ENCODE results near the gene VGLL1.

Gene VGLL1

DNA sequence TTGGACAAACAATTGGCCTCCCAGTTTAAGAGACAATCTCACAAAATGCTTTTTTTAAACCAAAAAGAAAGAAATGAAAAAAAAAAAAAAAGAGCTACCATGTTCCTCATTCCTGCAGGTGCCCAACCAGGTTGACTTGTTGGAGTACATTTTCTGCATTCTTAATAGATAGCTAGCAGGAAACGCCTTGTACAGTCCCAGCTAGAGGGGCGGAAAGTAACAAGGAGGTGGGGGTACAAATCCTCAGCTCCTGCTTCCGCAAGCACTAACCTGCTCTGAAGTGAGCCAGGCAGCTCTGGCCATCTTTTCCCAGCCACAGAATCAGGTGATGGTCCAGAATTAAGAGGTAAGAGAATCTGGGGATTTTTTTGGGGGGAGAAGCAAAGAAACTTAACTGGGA lies at the start of gene VGLL1:
Gene VGLL1 (plus strand): TSS at position 265 of the 400 bp plus-strand sequence. CDS start 3,806 bp downstream, outside the sequence.
- DNase-seq (ENCODE audit: low read depth): no peak

GRCh38 chrX:136487647-136488046 lies 44.4 kb upstream of the VGLL1 start, which contains the start of gene BRS3:
BRS3 (plus strand) TSS chrX:136487947; CDS start chrX:136488115, 168 bp downstream.
- DNase-seq (ENCODE audit: low read depth): no peak

DNA sequence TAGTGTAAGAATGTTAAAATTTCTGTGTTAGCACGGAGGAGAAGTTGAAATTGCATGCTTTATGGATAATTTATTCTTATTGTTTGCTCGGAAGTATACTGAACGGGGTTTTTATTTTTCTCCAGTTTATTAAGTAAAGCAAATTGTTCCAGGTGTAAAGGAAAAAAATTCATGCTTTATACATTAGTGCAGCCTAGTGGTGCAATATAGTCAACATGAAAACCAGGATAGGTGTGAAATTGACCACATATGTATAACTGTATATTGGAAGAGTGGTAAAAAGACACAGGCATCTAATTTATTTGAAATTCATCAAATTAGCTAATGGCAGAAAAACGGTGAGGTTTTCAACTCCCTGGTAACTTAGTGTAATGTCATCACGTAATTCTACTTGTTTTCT lies 43.3 kb upstream of the VGLL1 start:
- DNase-seq (ENCODE audit: low read depth): no peak

GRCh38 chrX:136491832-136492231 lies 40.2 kb upstream of the VGLL1 start:
- DNase-seq (ENCODE audit: low read depth): no peak

- no peak for DNase-seq (ENCODE audit: low read depth)
Observed at GRCh38 chrX:136493011-136493410, 39.0 kb upstream of the VGLL1 start.

- DNase-seq (ENCODE audit: low read depth): no peak
Observed at GRCh38 chrX:136495043-136495442, 37.0 kb upstream of the VGLL1 start.

DNA sequence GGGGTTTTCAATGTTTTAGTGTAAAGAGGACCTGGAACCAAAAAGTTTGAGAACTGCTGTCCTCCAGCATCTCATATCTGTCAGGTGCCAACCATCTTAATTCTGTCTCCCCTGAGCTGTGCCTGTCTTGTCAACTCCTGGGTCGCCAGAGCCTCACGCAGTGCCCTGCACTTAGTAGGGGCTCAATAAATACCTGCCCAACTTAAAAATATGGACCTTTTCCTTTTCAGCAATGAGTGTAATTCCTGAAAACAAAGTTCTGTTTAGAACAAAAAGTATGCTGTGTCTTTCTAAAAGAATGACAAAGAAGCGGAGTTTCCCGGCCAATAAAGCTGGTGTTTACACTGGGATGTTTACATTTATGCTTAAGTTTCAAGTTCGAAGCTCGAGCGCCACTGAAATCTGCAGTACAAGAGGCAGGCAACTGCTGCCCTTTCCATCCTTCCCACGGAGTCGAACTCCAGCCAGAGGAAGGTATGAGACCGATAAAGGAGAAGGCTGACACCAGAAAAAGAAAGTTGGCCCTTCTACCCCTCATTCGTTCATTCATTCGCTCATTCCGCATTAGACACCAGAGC lies 35.7 kb upstream of the VGLL1 start:
- no peak for DNase-seq (ENCODE audit: low read depth)

DNA sequence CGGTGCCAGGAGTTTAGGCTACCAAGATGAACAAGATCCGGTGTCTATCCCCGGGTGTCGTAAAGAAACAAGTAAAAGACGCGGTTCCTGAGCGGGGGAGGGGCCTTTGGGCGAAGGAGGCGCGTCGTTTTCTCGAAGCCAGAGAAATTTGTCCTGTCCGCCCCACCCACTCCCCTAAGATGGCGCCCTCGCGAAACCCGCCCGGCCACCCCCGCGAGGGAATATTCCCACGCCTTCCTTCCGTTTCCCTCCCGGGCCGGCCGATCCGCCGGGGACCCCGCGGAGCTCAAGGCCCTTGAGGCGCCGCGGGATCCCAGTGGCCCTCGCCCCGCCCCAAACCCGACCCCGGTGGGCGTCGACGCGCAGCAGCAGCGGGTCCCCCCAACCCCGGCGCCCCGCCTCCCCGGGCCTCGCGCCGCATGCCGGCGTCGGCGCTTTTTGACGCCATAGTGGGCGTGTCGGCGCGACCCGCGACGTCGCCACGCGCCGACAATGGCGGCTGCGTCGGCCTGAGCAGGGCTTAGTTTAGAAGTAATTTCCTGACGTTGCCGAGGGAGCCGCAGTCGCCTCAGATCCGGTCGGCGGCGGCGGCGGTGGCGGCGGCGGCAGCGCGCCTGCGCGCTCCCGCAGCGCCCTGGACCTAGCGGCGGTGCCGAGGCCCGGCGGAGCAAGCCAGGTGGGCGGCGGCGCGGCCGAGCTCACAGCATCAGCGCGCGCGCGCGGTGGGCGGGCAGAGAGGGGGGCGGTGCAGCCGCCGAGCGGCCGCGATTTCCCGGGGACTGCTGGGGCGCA lies 35.1 kb upstream of the VGLL1 start:
- peak; percentile 74 for DNase-seq (ENCODE audit: low read depth)

GRCh38 chrX:136497556-136498052 lies 34.4 kb upstream of the VGLL1 start, which contains the start of gene HTATSF1:
HTATSF1 (plus strand) TSS chrX:136497592; CDS start chrX:136497685, 93 bp downstream.
- DNase-seq (ENCODE audit: low read depth): peak; percentile 0

DNA sequence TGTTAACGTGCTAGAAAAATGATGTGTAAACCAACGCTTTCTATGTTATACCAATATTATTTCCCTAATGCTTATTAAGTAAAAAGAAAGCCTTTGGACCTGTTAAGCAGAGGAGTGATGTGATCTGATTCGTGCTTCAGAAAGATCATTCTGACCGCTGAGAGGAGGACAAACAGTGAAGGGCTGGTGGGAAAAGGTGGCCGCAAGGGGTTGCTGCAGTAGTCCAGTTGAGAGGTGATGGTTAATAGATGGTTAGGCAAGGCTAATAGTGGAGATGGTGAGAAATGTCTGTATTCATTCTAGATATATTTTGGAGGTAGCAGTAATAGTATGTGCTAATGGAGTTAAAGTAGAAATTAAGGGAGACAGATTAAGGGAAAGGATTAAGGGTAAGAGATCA lies 12.9 kb upstream of the VGLL1 start:
- no peak for DNase-seq (ENCODE audit: low read depth)

DNA sequence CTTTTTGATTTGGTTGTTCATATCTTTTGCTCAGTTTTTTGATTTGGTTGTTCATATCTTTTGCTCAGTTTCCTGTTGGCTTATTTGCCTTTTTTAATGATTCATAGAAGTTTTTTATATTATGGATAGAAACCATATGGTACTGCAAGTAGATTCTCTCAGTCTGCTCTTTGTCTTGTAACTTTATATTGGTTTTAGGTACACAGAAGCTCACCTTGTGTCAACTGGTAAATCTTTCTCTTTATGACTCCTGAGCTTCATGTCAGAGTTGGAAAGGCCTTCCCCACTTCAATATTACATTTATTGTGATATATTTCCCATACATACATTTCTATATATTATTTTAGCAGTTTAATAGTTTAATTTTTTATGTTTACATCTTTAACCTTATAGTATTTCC lies 8.2 kb upstream of the VGLL1 start:
- DNase-seq (ENCODE audit: low read depth): no peak

DNA sequence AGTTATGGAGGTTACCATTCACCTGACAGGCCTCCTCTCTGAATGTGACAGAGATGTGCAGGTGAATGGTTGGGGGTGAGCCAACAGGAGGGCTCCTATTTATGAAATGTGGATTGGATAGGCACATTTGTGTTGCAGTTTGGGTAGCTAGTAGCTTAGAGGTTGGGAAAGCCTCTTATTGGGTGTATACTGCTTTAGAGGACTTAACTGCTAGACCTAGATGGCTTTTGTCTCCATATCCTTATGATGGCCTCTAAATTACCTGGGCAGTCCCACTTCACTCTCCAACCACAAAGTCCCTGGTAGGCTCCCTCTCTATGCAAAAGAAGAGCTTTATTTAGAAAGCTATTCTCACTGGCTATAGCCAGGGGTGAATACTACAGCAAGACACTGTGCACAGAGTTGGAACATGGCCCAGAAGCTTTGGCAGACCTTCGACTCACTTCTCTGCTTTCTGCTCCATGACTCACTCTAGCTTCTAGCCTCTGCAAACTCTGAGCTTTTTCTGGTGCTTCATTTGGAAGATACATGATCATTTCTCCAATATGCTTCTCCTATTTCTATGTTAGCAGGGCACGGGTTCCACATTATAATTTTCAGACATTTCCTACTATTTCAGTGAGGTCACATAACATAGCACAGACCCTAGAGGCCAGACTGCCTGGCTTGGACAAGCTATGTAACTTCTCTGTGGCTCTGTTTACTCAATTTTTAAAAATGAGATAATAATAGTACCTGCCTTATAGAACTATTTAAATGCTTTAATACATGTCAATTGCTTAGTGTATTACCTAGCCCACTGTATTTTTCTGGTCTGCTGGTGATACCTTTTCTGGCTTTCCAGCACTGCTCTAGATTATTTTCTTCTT lies 6.0 kb upstream of the VGLL1 start:
- no peak for DNase-seq (ENCODE audit: low read depth)

DNA sequence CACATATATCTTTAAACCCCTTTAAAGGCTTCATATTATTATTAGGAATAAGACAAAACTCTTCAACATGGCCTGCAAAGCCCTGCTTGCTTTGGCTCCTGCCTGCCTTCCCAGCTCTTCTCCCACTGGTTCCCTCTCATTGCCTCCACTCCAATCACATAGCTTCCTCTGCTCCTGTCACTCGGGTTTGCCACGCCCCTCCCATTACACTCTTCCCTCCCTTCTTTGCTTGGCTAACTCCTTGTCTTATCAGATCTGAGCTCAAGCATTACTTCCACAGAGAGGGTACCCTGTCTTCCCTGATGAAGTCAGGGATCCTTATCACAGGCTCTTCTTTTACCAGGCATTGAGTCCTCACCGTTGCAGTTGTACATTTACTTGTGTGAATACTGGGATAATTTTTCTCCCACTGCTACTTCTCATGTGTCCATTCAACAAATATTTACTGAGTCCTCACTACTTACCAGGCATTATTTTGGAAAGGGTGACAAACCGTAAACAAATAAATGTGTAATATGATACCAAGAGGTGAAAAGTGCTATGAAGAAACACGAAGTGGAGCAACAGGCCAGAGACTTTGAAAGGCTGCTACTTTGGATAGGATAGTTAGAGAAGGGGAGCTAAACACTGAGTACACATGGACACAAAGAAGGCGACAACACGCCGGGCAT lies 3.2 kb upstream of the VGLL1 start:
- no peak for DNase-seq (ENCODE audit: low read depth)

GRCh38 chrX:136529795-136530194 lies 2.2 kb upstream of the VGLL1 start:
- no peak for DNase-seq (ENCODE audit: low read depth)

DNA sequence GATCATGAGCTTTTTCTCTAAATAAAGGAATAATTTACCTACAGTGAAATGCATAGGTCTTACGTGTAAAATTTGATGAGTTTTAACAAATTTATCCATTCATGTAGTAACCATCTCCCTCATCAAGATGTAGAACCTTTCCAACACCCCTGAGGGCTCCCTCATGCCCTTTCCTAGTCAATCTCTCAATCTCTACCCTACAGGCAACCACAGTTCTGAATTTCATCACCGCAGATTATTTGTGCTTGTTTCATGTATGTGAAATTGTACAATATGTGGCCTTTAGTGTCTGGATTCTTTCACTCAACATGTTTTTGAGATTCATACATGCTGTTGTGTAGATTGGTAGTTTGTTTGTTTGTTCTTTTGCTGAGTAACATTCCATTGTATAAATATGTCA lies 2.1 kb downstream of the VGLL1 start:
- no peak for DNase-seq (ENCODE audit: low read depth)

GRCh38 chrX:136538811-136539210 lies 6.8 kb downstream of the VGLL1 start:
- DNase-seq (ENCODE audit: low read depth): no peak

GRCh38 chrX:136540226-136540625 lies 8.2 kb downstream of the VGLL1 start:
- no peak for DNase-seq (ENCODE audit: low read depth)

GRCh38 chrX:136541294-136541693 lies 9.3 kb downstream of the VGLL1 start:
- no peak for DNase-seq (ENCODE audit: low read depth)

- no peak for DNase-seq (ENCODE audit: low read depth)
Observed at GRCh38 chrX:136542281-136542680, 10.3 kb downstream of the VGLL1 start.

- DNase-seq (ENCODE audit: low read depth): no peak
Observed at GRCh38 chrX:136546371-136546781, 14.4 kb downstream of the VGLL1 start.

DNA sequence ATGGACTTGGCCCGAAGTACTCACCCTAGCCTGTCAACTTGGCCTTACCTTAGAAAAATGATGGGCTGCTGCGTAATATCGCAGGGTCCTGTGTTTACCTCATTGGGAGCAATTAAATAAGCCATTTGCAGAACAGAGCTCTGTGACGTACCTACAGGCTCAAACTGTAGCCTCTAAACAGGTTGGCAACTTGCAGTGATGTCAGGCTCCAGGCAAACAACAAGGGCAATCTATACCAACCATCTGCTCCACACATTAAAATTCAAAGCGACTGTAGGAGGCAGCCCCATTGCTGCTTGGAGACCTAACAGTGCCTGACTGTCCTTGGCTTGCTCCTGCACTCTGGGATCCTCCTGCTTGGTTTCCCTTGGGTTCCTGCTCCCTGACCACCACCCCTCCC lies 17.2 kb downstream of the VGLL1 start:
- DNase-seq (ENCODE audit: low read depth): no peak

DNA sequence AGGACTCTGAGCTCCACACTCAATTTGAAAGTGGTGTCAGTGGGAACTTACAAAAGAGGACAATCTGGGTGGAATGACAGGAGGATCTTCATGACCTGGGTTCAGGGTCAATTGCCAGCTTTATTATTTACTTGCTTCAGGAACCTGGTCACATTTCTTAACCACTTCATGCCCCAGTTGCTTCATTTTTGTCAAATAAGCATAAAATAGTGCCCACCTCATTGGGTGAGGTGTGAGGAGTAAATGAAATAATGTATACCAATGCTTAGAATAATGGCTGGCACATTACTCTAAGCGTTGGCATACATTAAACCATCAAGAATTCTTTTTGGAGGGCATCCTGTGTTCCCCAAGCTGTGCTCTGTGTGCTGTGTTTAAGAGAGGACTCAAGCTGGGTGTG lies 19.4 kb downstream of the VGLL1 start:
- no peak for DNase-seq (ENCODE audit: low read depth)
